Stimulated activated naive CD8-positive, alpha-beta T cell treated with anti-CD3 and anti-CD28 coated beads, Interleukin-15, amount 100 ng/mL, for 72 hours (primary cell): ENCODE measurements around the gene PAIP1.
"Not testable (repeated sequence)": the region's sequence is repeated elsewhere in the genome, so short reads cannot be mapped to it uniquely, and the experiment has no call there.

Experiments
- ATAC-seq: fragments of 150-1000 bp; cut with Tn5 transposase; 2 replicates; pipeline ENCODE4 v1.10.0; 2021; ENCODE audit warnings: mild to moderate bottlenecking, moderate library complexity
- DNase-seq, 2 donors: peaks; one replicate each; pipeline ENCODE4 v3.0.0; 2021 to 2022
- H3K27ac Mint-ChIP-seq, 2 donors: one replicate each; pipeline ENCODE4 v1.8.0; 2022; ENCODE audit warnings: mild to moderate bottlenecking in 2 of 2, mixed read lengths in 2 of 2, moderate library complexity in 2 of 2
- H3K27me3 Mint-ChIP-seq: one replicate; pipeline ENCODE4 v1.8.0; 2022; ENCODE audit warnings: mixed read lengths
- H3K4me1 Mint-ChIP-seq: one replicate; pipeline ENCODE4 v1.8.0; 2022; ENCODE audit warnings: mild to moderate bottlenecking, mixed read lengths
- H3K4me3 Mint-ChIP-seq, 2 donors: one replicate each; pipeline ENCODE4 v1.8.0; 2022; ENCODE audit warnings: mild to moderate bottlenecking in 2 of 2, mixed read lengths in 2 of 2, moderate library complexity in 1 of 2
- H3K9me3 Mint-ChIP-seq, 2 donors: one replicate each; pipeline ENCODE4 v1.8.0; 2022; ENCODE audit warnings: mixed read lengths in 2 of 2

The PAIP1 gene

DNA sequence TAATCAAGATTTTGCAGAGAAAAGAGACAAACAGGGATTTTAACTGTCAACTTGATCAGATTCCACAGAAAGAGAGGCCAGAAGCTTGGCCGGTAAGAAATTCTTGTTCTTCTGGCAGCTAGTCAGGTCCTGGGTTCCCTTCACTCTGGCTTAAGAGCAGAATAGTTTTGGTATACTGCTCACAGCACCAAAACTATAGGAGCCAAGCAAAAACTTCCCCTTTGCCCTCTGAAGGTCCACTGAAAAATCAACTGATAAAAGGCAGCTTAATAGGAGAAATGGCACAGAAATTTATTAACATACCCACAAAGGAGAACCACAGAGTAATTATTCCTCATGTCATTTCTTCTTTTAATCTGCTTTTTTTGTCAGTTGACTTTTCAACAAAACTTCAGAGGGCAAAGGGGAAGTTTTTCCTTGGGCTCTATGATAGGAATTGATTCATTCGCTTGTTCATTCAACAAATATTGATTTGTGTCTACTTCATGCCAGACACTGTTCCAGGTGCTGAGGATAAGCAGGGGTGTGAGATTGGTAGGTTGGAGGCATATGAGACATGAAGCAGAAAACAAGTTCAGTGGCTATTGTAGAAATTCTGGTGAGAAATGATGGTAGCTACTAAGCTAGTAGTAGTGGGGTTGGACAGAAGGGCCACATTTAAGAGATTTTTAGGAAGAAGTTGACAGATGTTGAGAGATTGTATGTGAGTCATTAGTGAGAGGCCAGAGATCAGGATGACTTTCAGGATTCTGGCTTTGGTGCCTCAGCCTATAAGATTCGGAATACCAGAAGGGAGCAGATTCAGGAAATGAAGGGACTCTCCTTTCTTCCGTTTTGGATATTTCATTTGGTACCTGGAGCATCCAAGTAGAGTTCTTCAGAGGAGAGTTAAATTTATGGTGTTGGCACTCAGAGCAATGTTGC, 25.5 kb upstream of the PAIP1 start:
- H3K4me3 Mint-ChIP-seq, result no peak overlapping the region
- DNase-seq, result no peak
- H3K27ac Mint-ChIP-seq, result peak overlapping the region in 1 of 2 donors; percentile 2

DNA sequence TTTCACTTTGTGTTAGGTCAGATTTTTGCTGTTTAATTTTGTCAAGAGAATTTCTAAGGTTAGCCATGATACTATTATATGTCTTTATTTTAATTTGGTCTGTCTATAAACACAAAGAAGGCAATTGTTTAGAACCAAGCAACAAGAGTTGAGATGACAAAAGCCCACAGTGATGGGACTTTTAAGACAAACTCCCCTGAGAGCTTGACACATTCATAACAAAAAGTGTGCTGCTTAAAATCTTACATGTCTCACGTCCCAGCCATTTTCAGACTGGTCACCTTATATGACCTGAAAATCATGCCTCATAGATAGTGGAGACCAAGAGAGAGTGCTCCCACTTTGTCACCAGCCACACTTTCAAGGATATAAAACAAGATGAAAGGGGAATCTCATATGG, 24.5 kb upstream of the PAIP1 start:
- no peak overlapping the region for H3K27ac Mint-ChIP-seq
- no peak for DNase-seq
- H3K4me1 Mint-ChIP-seq, result no peaks in the 10 kb centered on the region
- H3K9me3 Mint-ChIP-seq, result no peaks in the 10 kb centered on the region
- no peak overlapping the region for H3K4me3 Mint-ChIP-seq
- no peaks in the 10 kb centered on the region for H3K27me3 Mint-ChIP-seq
- ATAC-seq, result no peak

More for the DNA sequence above, 25.5 kb upstream of the PAIP1 start:
- H3K9me3 Mint-ChIP-seq, result no peaks in the 10 kb centered on the region
- H3K27me3 Mint-ChIP-seq, result no peaks in the 10 kb centered on the region
- no peak for ATAC-seq
- no peaks in the 10 kb centered on the region for H3K4me1 Mint-ChIP-seq

GRCh38 chr5:43580402-43581210, 23.7 kb upstream of the PAIP1 start:
- ATAC-seq, H3K4me3 Mint-ChIP-seq, H3K9me3 Mint-ChIP-seq, H3K4me1 Mint-ChIP-seq, H3K27ac Mint-ChIP-seq, DNase-seq, H3K27me3 Mint-ChIP-seq: not testable (repeated sequence)

DNA sequence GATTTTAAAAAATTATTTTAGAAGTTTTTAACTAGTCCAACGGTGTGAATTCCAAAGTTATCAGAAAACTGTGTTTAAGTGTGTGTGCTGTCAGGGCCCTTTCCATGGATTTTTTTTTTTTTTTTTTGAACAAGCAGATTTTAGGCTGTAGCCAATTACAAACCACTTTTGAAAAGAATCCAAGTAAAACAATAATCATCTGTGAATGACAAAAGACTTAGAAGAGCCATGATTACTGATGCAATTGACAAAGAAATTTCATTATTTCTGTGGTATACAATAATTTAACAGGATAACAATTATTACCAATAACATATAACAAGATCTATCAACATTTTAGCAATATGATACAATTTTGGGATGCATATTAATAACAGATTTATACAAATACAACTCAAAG, 16.2 kb upstream of the PAIP1 start:
- Mint-ChIP-seq H3K4me1 (no peaks in the 10 kb centered on the region), H3K4me3 (no peak overlapping the region), H3K9me3 (peaks cover 0 to 8% of the 10 kb centered on the region in 2 donors), H3K27me3 (no peaks in the 10 kb centered on the region), H3K27ac (no peak overlapping the region)
- DNase-seq, result no peak
- no peak for ATAC-seq

GRCh38 chr5:43572357-43572756, 15.5 kb upstream of the PAIP1 start:
- no peak for DNase-seq
- H3K27ac Mint-ChIP-seq, result no peak overlapping the region
- no peaks in the 10 kb centered on the region for H3K4me1 Mint-ChIP-seq
- no peaks in the 10 kb centered on the region for H3K27me3 Mint-ChIP-seq
- H3K4me3 Mint-ChIP-seq, result no peak overlapping the region
- no peak for ATAC-seq
- peaks cover 0 to 8% of the 10 kb centered on the region in 2 donors for H3K9me3 Mint-ChIP-seq

- ATAC-seq, result no peak
- Mint-ChIP-seq H3K4me3 (no peak overlapping the region), H3K27me3 (peaks cover 5% of the 10 kb centered on the region)
These were observed 14.4 kb upstream of the PAIP1 start for GRCh38 chr5:43571237-43571636.

DNA sequence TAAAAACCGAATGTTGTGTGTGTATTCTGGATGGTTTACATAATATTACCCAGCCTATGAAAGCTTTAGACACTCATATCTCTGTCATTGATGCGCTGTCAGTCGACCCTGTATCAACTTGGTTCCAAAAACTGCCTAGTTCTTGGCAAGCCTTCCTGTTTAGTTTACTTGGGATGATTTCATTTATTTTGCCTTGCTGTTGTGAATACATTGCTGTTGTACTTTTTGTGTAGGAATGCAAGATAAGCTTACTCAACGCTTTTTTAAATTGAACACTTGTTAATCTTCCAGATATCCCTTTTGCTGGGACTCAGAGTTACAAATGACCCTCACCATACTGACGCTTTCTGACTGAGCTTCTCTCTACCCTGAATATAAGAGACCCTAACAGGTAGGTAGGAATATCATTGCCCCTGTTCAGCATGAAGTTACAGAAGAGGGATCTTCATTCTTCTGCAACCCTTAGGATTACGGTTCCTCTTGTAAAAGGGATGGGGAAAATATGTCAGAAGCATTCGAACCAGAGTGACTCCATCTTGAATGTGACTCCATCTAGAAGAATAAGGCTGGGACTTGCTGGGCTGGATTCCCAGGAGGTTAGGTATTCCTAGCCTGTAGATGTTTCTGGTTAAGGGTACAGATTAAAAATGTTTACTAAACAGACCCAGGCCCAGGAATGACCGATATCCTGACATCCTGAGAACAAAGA, 13.7 kb upstream of the PAIP1 start:
- Mint-ChIP-seq H3K27me3 (peaks cover 6% of the 10 kb centered on the region), H3K9me3 (peaks cover 0 to 14% of the 10 kb centered on the region in 2 donors), H3K4me3 (no peak overlapping the region), H3K27ac (no peak overlapping the region), H3K4me1 (no peaks in the 10 kb centered on the region)
- ATAC-seq, result no peak
- DNase-seq, result no peak

More at GRCh38 chr5:43571237-43571636, 14.4 kb upstream of the PAIP1 start:
- no peak for DNase-seq
- no peaks in the 10 kb centered on the region for H3K4me1 Mint-ChIP-seq
- no peak overlapping the region for H3K27ac Mint-ChIP-seq
- H3K9me3 Mint-ChIP-seq, result peaks cover 0 to 14% of the 10 kb centered on the region in 2 donors

GRCh38 chr5:43569236-43569746, 12.4 kb upstream of the PAIP1 start:
- Mint-ChIP-seq H3K4me1 (no peaks in the 10 kb centered on the region), H3K27me3 (peaks cover 6% of the 10 kb centered on the region), H3K9me3 (peaks cover 0 to 7% of the 10 kb centered on the region in 2 donors), H3K4me3 (no peak overlapping the region), H3K27ac (no peak overlapping the region)
- ATAC-seq (no peak), DNase-seq (no peak)

DNA sequence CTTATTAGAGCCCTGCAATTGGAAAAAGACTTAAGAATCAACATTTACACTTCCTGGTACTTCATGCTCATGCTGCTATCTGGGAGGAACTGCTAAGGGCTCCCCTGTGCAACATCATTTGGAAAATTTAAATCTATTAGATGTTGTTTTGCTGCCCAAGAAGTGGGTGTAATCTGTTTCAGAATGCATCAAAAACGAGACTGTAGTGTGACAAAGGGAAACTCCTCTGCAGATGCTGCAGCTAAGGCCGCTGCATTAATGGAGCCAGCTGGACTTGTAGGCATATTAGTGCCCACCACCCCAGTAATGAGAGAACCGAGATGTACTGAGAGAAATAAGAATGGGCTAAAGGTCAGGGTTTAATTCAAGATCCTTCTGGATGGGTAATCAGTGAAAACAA, 11.1 kb upstream of the PAIP1 start:
- Mint-ChIP-seq H3K4me1 (no peaks in the 10 kb centered on the region), H3K27me3 (peaks cover 6% of the 10 kb centered on the region), H3K4me3 (no peak overlapping the region), H3K27ac (no peak overlapping the region), H3K9me3 (peaks cover 0 to 7% of the 10 kb centered on the region in 2 donors)
- no peak for ATAC-seq
- no peak for DNase-seq

DNA sequence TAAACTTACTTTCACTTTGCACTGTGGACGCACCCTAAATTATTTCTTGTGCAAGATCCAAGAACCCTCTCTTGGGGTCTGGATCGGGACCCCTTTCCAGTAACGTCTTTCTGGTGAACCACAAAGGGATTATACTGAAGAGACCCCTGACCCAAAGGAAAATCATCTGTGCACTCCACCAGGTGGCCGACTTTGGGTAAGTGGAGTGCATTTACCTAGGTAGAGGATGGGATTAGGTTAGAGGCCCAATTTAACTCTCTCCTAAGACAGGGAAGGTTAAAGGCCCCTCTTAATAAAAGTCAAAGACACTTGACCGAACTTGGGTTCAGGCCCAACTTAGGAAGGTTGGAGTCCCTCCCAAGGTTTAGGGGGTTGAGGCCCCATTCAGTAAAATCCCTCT, 8.2 kb upstream of the PAIP1 start:
- H3K27ac Mint-ChIP-seq, result no peak overlapping the region
- no peak overlapping the region for H3K4me3 Mint-ChIP-seq
- H3K27me3 Mint-ChIP-seq, result peaks cover 12% of the 10 kb centered on the region
- ATAC-seq, result no peak
- no peak for DNase-seq
- H3K9me3 Mint-ChIP-seq, result peaks cover 0 to 7% of the 10 kb centered on the region in 2 donors
- no peaks in the 10 kb centered on the region for H3K4me1 Mint-ChIP-seq

DNA sequence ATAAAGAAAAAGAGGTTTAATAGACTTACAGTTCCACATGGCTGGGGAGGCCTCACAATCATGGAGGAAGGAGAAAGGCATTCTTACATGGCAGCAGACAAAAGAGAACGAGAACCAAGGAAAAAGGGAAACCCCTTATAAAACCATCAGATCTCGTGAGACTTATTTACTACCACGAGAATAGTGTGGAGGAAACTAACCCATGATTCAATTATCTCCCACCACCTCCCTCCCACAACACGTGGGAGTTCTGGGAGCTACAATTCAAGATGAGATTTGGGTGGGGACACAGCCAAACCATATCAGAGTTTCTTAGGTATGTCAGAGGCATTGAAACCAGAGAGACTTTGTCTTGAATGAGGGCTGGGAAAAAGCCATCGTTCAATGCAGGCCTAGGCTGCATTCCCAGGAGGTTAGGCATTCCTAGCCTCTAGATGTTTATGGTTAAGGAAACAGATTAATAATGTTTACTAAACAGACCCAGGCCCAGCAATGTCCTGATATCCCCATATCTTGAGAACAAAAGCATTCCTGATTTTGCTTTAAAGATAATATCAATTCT, 7.5 kb upstream of the PAIP1 start:
- no peak overlapping the region for H3K4me3 Mint-ChIP-seq
- DNase-seq (no peak), ATAC-seq (no peak)
- H3K27ac Mint-ChIP-seq, result no peak overlapping the region
- H3K27me3 Mint-ChIP-seq, result peaks cover 16% of the 10 kb centered on the region
- peaks cover 0 to 7% of the 10 kb centered on the region in 2 donors for H3K9me3 Mint-ChIP-seq
- no peaks in the 10 kb centered on the region for H3K4me1 Mint-ChIP-seq

DNA sequence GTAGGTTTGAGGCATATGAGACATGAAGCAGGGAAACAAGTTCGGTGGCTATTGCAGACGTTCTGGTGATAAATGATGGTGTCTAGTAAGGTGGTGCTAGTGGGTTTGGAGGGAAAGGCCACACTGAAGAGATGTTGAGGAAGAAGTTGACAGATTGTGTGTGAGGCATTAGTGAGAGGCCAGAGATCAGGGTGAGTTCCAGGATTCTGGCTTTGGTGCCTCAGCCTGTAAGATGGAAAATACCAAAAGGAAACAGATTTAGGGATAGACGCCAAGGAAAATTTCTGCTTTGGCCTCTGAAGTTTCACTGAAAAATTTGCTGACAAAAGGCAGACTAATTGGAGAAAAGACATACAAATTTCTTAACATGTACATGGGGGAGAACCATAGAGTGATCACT, 6.4 kb upstream of the PAIP1 start:
- no peak overlapping the region for H3K27ac Mint-ChIP-seq
- peaks cover 16% of the 10 kb centered on the region for H3K27me3 Mint-ChIP-seq
- H3K9me3 Mint-ChIP-seq, result peaks cover 0 to 7% of the 10 kb centered on the region in 2 donors
- no peak overlapping the region for H3K4me3 Mint-ChIP-seq
- DNase-seq, result no peak
- peaks cover 8% of the 10 kb centered on the region for H3K4me1 Mint-ChIP-seq
- no peak for ATAC-seq

GRCh38 chr5:43561356-43561755, 4.5 kb upstream of the PAIP1 start:
- no peak for ATAC-seq
- Mint-ChIP-seq H3K27me3 (peaks cover 12% of the 10 kb centered on the region), H3K4me3 (no peak overlapping the region), H3K27ac (no peak overlapping the region), H3K9me3 (peaks cover 0 to 3% of the 10 kb centered on the region in 2 donors), H3K4me1 (peaks cover 16% of the 10 kb centered on the region)
- DNase-seq, result no peak

GRCh38 chr5:43560128-43560527, 3.3 kb upstream of the PAIP1 start:
- H3K9me3 Mint-ChIP-seq, result no peaks in the 10 kb centered on the region
- no peak for DNase-seq
- no peak for ATAC-seq
- no peak overlapping the region for H3K4me3 Mint-ChIP-seq
- no peak overlapping the region for H3K27ac Mint-ChIP-seq
- H3K27me3 Mint-ChIP-seq, result peaks cover 11% of the 10 kb centered on the region
- peaks cover 21% of the 10 kb centered on the region for H3K4me1 Mint-ChIP-seq

GRCh38 chr5:43556607-43556856, 345 bp downstream of the PAIP1 start:
- ATAC-seq, result peak; percentile 86
- DNase-seq, H3K9me3 Mint-ChIP-seq: not testable (repeated sequence)
- peak overlapping the region in 1 of 2 donors; percentile 95 for H3K27ac Mint-ChIP-seq
- peaks cover 25% of the 10 kb centered on the region for H3K4me1 Mint-ChIP-seq
- H3K27me3 Mint-ChIP-seq, result peaks cover 11% of the 10 kb centered on the region
- H3K4me3 Mint-ChIP-seq, result peak overlapping the region; percentile 89
